Nephron (organoid): Measurements from ENCODE around the gene STRIT1.
"Not testable (repeated sequence)": the region's sequence is repeated elsewhere in the genome, so short reads cannot be mapped to it uniquely, and the experiment has no call there.

Experiments used
- H3K27ac Mint-ChIP-seq, 3 experiments: 2 replicates each; pipeline ENCODE4 v1.8.0; 2020; ENCODE audit warnings: mixed read lengths in 3 of 3, mild to moderate bottlenecking in 2 of 3, moderate library complexity in 1 of 3
- H3K27me3 Mint-ChIP-seq: 2 replicates; pipeline ENCODE4 v1.8.0; 2021; ENCODE audit warnings: low read depth, mild to moderate bottlenecking, moderate library complexity, mixed read lengths
- H3K36me3 Mint-ChIP-seq: 2 replicates; pipeline ENCODE4 v1.8.0; 2020; ENCODE audit warnings: low read depth, mixed read lengths
- H3K4me1 Mint-ChIP-seq: 2 replicates; pipeline ENCODE4 v1.8.0; 2020; ENCODE audit warnings: mixed read lengths
- H3K4me3 Mint-ChIP-seq, 3 experiments: 2 replicates each; pipeline ENCODE4 v1.8.0; 2020; ENCODE audit warnings: mild to moderate bottlenecking in 3 of 3, mixed read lengths in 3 of 3, moderate library complexity in 2 of 3
- H3K9me3 Mint-ChIP-seq: 2 replicates; pipeline ENCODE4 v1.8.0; 2020; ENCODE audit warnings: mixed read lengths
- CTCF ChIP-seq, 3 experiments: fragments of 200-600 bp; sonication (generic); IDR thresholded peaks; one replicate each; pipeline ENCODE4 v1.5.0; 2021; ENCODE audit warnings: antibody characterized with exemption in 3 of 3; ENCODE audit not compliant: unreplicated experiment in 3 of 3

STRIT1 gene

GRCh38 chr3:155286736-155287135 lies 6.7 kb downstream of the STRIT1 start:
- Mint-ChIP-seq H3K36me3 (no peaks in the 10 kb centered on the region), H3K27me3 (no peaks in the 10 kb centered on the region), H3K27ac (no peak overlapping the region), H3K9me3 (peaks cover 3% of the 10 kb centered on the region), H3K4me3 (no peak overlapping the region), H3K4me1 (no peaks in the 10 kb centered on the region)
- TF ChIP-seq CTCF (IDR thresholded peaks at IDR 0.05; ENCODE audit: unreplicated experiment in 3 of 3): no peak

DNA sequence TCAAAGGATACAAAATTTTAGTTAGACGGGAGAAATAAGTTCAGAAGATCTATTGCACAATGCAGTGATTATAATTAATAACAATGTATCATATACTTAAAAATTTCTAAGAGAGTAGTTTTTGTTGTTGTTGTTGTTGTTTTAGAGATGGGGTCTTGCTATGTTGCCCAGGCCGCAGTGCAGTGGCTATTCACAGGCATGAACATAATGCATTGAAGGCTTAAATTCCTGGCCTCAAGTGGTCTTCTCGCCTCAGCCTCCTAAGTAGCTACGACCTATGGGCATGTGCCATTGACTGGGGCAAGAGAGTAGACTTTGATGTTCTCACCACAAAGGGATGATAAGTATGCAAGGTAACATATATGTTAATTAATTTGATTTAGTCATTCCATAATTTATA lies 7.5 kb downstream of the STRIT1 start:
- TF ChIP-seq CTCF (IDR thresholded peaks at IDR 0.05; ENCODE audit: unreplicated experiment in 3 of 3): no peak
- Mint-ChIP-seq H3K4me3 (no peak overlapping the region), H3K36me3 (no peaks in the 10 kb centered on the region), H3K27ac (peak overlapping the region in 1 of 3 experiments; percentile 84), H3K9me3 (peaks cover 3% of the 10 kb centered on the region), H3K27me3 (no peaks in the 10 kb centered on the region), H3K4me1 (no peaks in the 10 kb centered on the region)

DNA sequence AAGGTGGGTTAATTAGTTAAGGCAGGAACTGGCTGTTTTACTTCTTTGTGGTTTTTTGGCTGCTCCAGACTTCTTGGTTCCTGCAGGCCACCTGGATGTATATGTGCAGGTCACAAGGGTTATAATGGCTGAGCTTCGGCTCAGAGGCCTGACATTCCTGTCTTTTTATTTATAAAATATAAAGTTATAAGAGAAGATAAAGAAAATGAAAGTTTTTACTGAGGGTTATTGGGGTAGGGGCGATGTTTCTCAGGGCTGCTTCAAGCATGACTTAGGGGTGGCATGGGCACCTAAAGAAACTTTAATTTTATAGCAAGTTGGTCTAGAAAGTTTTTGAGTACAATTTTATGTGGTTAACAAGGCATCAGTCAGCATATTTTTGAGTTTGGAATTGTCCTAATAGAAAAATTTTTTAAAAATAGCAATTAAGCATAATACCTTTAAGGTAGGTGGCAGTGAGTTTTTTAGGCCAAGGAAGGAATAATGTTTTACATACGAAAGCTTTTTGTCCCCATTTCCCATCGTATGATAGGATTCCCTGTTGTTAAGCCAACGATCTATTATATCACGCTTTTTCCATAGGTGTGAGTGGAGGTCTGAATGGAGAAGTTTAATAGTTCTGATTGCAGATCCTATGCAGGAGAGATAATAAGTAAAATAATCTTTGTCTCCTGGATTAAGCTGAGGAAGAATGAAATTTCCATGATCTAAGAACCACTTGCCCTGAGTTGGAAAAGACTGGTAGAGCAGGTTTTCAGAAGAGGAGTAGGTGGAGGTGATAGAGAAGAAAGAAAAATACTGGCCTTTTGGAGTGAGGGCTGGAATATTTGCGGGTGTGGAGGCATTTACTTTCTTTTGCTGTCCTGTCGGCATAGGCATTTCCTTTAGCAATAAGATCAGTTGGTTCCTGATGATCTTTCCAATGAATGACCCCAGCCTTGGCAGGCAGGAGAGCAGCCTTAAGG lies 10.1 kb downstream of the STRIT1 start:
- no peaks in the 10 kb centered on the region for H3K27me3 Mint-ChIP-seq
- no peak overlapping the region for H3K4me3 Mint-ChIP-seq
- TF ChIP-seq CTCF (IDR thresholded peaks at IDR 0.05; ENCODE audit: unreplicated experiment in 3 of 3): no peak

GRCh38 chr3:155282385-155283091 lies 10.9 kb downstream of the STRIT1 start:
- Mint-ChIP-seq H3K9me3 (peaks cover 20% of the 10 kb centered on the region), H3K4me3 (no peak overlapping the region), H3K4me1 (no peaks in the 10 kb centered on the region), H3K27ac (no peak overlapping the region), H3K27me3 (no peaks in the 10 kb centered on the region), H3K36me3 (no peaks in the 10 kb centered on the region)
- TF ChIP-seq CTCF (IDR thresholded peaks at IDR 0.05; ENCODE audit: unreplicated experiment in 3 of 3): no peak

More for the DNA sequence above, 10.1 kb downstream of the STRIT1 start:
- H3K9me3 Mint-ChIP-seq: peaks cover 20% of the 10 kb centered on the region
- no peaks in the 10 kb centered on the region for H3K36me3 Mint-ChIP-seq
- H3K4me1 Mint-ChIP-seq: no peaks in the 10 kb centered on the region
- no peak overlapping the region for H3K27ac Mint-ChIP-seq

DNA sequence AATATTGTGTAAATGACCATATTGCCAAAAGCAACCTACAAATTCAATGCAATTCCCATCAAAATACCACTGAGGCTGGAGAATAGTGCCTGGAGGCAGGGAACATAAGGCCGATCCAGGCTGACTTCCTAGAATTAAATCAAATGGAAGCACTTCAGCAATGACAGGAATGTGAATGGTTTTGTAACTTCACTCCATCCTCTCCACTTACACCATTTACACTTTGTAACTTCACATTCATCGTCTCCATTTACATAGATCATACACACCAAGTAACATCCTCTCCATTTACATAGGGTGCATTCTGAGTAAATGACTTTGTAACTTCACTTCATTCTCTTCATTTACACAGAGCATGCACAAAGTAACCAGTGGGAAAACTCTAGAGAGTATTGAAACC lies 11.6 kb downstream of the STRIT1 start:
- no peak for TF ChIP-seq CTCF (IDR thresholded peaks at IDR 0.05; ENCODE audit: unreplicated experiment in 3 of 3)
- Mint-ChIP-seq H3K4me3 (no peak overlapping the region), H3K27me3 (no peaks in the 10 kb centered on the region), H3K36me3 (no peaks in the 10 kb centered on the region), H3K9me3 (peaks cover 20% of the 10 kb centered on the region), H3K4me1 (no peaks in the 10 kb centered on the region), H3K27ac (no peak overlapping the region)

DNA sequence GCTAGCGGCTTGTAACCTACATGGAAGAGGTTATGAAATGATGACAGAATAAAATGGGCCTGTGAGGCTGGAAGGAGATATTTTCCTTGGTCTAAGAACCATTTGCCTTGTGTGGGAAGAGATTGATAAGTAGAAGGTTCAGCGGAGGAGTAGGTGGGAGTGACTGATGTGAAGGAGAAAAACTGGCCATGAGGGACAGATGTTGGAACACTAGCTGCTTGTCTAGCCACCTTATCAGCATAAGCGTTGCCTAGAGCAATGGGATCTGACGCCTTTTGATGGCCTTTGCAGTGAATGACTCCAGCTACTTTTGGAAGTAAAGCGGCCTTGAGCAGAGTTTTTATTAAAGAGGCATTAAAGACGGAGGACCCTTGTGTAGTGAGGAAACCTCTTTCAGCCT lies 17.4 kb downstream of the STRIT1 start:
- H3K36me3 Mint-ChIP-seq, H3K27ac Mint-ChIP-seq, H3K4me3 Mint-ChIP-seq, H3K27me3 Mint-ChIP-seq, H3K4me1 Mint-ChIP-seq: not testable (repeated sequence)
- peaks cover 17% of the 10 kb centered on the region for H3K9me3 Mint-ChIP-seq

DNA sequence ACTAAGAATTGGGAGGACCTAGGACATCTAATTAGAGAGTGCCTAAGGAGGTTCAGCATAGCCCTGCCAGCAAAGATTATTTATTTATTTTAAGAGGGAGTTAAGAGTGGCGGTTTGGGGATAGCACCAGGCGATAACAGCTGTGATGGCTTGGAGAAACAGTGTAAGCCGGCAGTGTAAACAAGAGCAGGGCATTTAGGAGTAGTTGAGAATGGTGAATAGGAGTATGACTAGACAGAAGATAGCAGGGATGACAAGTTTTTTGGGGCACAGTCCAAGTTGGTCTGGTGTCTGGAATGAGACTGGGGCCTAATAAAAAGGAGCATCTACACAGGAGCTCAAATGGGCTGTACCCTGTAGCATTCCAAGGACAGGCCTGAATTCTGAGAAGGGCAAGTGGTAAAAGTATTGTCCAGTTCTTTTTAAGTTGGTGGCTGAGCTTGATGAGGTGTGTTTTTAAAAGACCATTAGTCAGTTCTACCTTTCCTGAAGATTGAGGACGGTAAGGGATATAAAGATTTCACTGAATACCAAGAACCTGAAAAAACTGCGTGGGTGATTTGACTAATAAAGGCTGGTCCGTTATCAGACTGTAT lies 18.2 kb downstream of the STRIT1 start:
- not testable (repeated sequence) for H3K4me1 Mint-ChIP-seq, H3K4me3 Mint-ChIP-seq, H3K27ac Mint-ChIP-seq, H3K36me3 Mint-ChIP-seq, H3K27me3 Mint-ChIP-seq
- H3K9me3 Mint-ChIP-seq: peaks cover 14% of the 10 kb centered on the region

DNA sequence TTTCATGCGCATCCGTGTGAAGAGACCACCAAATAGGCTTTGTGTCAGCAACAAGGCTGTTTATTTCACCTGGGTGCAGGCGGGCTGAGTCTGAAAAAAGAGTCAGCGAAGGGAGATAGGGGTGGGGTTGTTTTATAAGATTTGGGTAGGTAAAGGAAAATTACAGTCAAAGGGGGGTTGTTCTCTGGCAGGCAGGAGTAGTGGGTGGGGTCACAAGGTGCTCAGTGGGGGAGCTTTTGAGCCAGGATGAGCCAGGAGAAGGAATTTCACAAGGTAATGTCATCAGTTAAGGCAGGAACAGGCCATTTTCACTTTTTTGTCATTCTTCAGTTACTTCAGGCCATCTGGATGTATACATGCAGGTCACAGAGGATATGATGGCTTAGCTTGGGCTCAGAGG lies 19.0 kb downstream of the STRIT1 start:
- H3K36me3 Mint-ChIP-seq, H3K4me1 Mint-ChIP-seq, H3K27me3 Mint-ChIP-seq, H3K4me3 Mint-ChIP-seq, H3K9me3 Mint-ChIP-seq: not testable (repeated sequence)
- H3K27ac Mint-ChIP-seq: peak overlapping the region in 1 of 3 experiments; percentile 19
